Common myeloid progenitor, CD34-positive (primary cell): ENCODE results near the gene PIK3AP1.

Experiments
- CTCF ChIA-PET: fragments of 350-600 bp; sonication (Branson Sonifier 250); formaldehyde crosslinking; loops from one replicate; lab custom pipeline; 2021; ENCODE audit warnings: antibody characterized with exemption; lab: Charles Lee
- POLR2A ChIA-PET: fragments of 350-600 bp; sonication (Branson Sonifier 250); formaldehyde crosslinking; loops from one replicate; lab custom pipeline; 2021; ENCODE audit warnings: antibody characterized with exemption; lab: Charles Lee
- DNase-seq, 3 donors: peaks; one replicate each; pipeline versions ENCODE4 v3.0.0 to v3.0.0-alpha.2; 2013
- H3K27ac ChIP-seq, 2 experiments: 1 replicate in 1 of 2; 2 replicates in 1 of 2; pipeline ENCODE4 v1.7.0; 2013; ENCODE audit warnings: inconsistent platforms in 2 of 2, low read length in 2 of 2, mild to moderate bottlenecking in 2 of 2, low read depth in 1 of 2, moderate library complexity in 1 of 2; ENCODE audit not compliant: severe bottlenecking in 2 of 2, insufficient read depth in 1 of 2, poor library complexity in 1 of 2
- H3K27me3 ChIP-seq, 5 experiments: replicated peaks in 2 of 5; 1 replicate in 3 of 5; 2 replicates in 2 of 5; pipeline versions ENCODE4 v1.6.1 to v1.7.0; 2013; ENCODE audit warnings: low read length in 4 of 5, mild to moderate bottlenecking in 2 of 5, moderate library complexity in 2 of 5, inconsistent platforms in 1 of 5; ENCODE audit not compliant: insufficient read depth in 5 of 5, control insufficient read depth in 4 of 5
- H3K36me3 ChIP-seq, 4 experiments: 1 replicate in 2 of 4; 2 replicates in 2 of 4; pipeline versions ENCODE4 v1.6.1 to v1.7.0; 2013; ENCODE audit warnings: low read length in 3 of 4, control low read depth in 1 of 4, mild to moderate bottlenecking in 1 of 4; ENCODE audit not compliant: control insufficient read depth in 4 of 4, insufficient read depth in 4 of 4
- H3K4me1 ChIP-seq, 4 experiments: 1 replicate in 3 of 4; 2 replicates in 1 of 4; pipeline versions ENCODE4 v1.6.1 to v1.7.1; 2013; ENCODE audit warnings: low read length in 3 of 4, mild to moderate bottlenecking in 3 of 4, control low read depth in 1 of 4, inconsistent platforms in 1 of 4, moderate library complexity in 1 of 4; ENCODE audit not compliant: control insufficient read depth in 4 of 4, insufficient read depth in 4 of 4; ENCODE audit errors: control extremely low read depth in 1 of 4
- H3K4me3 ChIP-seq, 7 experiments: 1 replicate in 4 of 7; 2 replicates in 3 of 7; pipeline versions ENCODE4 v1.5.1 to v1.7.0; 2013; ENCODE audit warnings: mild to moderate bottlenecking in 7 of 7, low read length in 6 of 7, moderate library complexity in 6 of 7, inconsistent platforms in 2 of 7, low read depth in 2 of 7, control low read depth in 1 of 7; ENCODE audit not compliant: insufficient read depth in 4 of 7, control insufficient read depth in 1 of 7; ENCODE audit errors: extremely low read depth in 1 of 7
- H3K9me3 ChIP-seq, 5 experiments: 1 replicate in 4 of 5; 2 replicates in 1 of 5; pipeline versions ENCODE4 v1.6.1 to v1.7.1; 2013; ENCODE audit warnings: low read length in 4 of 5, mild to moderate bottlenecking in 2 of 5, inconsistent platforms in 1 of 5, low read depth in 1 of 5, moderate library complexity in 1 of 5; ENCODE audit not compliant: control insufficient read depth in 4 of 5, insufficient read depth in 2 of 5; ENCODE audit errors: control extremely low read depth in 1 of 5
- whole genome bisulfite sequencing: methylation state at CpG from one replicate; pipeline ENCODE4 v1.1.5; 2013; ENCODE audit not compliant: insufficient coverage; 5-methylcytosine and 5-hydroxymethylcytosine counted together

The PIK3AP1 gene

DNA sequence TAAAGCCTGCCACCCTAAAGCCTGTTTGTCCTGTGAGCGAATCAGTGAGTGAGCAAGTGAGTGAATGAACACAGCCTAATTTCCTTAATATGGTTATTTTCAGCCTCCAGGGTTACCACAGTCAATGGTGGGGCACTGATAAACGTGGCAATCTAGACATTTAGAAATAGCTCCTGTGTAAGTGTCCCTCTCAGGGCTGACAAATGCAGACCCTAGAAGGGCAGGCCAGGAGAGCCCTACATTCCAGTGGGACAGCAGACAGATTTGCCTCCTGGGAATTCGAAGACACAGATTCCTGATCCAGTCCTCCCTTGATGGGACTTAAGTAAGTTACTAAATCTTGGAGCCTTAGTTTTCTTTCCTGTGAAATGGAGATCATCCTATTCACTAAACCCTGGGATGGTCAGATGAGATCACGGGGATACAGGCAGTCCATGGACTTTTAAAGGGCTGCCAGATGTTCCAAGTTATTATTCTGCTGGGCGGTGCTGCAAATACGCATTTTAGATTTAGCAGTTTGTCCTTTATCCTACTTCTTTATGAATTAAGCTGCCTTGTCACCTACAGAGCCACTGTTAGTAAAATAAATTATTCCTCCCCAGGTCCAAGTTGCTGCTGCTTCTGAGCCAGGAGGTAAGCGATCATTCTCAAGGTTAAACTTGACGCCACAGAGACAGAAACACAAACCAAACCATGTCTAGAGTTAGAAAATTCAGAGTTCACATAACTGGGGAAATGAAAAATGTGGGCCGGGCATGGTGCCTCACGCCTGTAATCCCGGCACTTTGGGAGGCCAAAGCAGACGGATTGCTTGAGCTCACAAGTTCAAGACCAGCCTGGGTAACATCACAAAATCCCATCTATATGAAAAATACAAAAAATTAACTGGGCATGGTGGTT is 78.7 kb downstream of the PIK3AP1 start:
- no peak for DNase-seq
- WGBS = 91% methylated on average over 7 of the region's 12 CpGs
- ChIA-PET POLR2A (interaction anchor here (0.6 to 1.4 kb wide), 2 partner anchors 188 to 278 kb away, joined by 3 read pairs; no protein-coding TSS in a partner anchor), CTCF (interaction anchor here (0.5 to 6.2 kb wide), 50 partner anchors 8 to 593 kb away, joined by 3 to 55 read pairs (median 4); partner anchors contain the start of genes LCOR and PIK3AP1)
- Histone ChIP-seq H3K9me3 (peaks cover 0 to 3% (median 0%) of the 10 kb centered on the region in 5 experiments), H3K27me3 (no peaks in the 10 kb centered on the region), H3K36me3 (peaks cover 4 to 65% (median 24%) of the 10 kb centered on the region in 4 experiments), H3K4me3 (no peak overlapping the region), H3K27ac (no peak overlapping the region), H3K4me1 (peaks cover 0 to 14% (median 2%) of the 10 kb centered on the region in 4 experiments)

DNA sequence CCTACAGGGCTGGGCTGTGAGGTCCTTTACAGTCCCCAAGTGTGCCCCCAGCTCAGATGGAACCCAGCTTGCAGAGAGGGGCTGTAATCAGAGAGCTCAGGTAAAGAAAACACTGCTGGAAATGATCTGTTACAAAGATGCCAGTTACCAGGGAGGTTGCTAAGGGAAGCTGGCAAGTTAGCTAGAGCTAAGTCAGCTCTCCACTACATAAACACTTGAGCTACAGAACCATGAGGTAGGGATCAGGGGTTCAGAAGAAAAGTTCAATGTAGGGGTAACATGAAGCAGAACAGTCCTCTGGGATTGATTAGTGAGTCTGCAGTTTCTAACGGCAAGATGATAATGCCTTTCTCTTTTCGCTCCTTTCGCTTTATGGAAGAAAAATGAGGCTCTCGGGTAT is 80.4 kb downstream of the PIK3AP1 start:
- ChIA-PET CTCF (interaction anchor here (0.7 to 6.2 kb wide), 40 partner anchors 11 to 398 kb away, joined by 3 to 55 read pairs (median 4); no protein-coding TSS in a partner anchor), POLR2A (interaction anchor here (0.6 kb wide), 1 partner anchor 13 kb away, joined by 3 read pairs; no protein-coding TSS in a partner anchor)
- 93% methylated on average over 3 of the region's 4 CpGs for WGBS
- Histone ChIP-seq H3K9me3 (peaks cover 0 to 3% (median 0%) of the 10 kb centered on the region in 5 experiments), H3K27ac (no peak overlapping the region), H3K4me3 (no peak overlapping the region), H3K36me3 (peaks cover 4 to 56% (median 18%) of the 10 kb centered on the region in 4 experiments), H3K4me1 (peaks cover 0 to 5% (median 2%) of the 10 kb centered on the region in 4 experiments), H3K27me3 (no peaks in the 10 kb centered on the region)
- no peak for DNase-seq

DNA sequence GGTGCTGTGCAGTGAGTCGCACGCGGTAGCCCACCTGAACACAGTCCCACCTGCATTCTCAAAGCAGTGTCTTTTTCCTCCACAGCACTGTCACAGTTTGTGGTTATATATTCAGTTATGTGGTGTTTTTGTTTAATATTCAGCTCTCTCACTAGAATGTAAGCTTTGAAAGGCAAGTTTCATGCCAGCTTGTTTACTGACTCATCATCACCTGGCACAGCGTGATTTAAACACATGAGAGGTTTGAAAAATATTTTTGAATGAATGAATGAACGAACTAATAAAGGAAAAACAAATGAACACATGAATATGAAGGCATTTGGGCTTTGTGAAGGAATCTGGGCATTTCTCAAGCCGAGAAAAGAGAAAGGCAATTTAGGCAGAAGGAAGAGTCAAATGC is 81.6 kb downstream of the PIK3AP1 start:
- H3K27ac ChIP-seq = no peak overlapping the region
- POLR2A ChIA-PET = no interaction called here

DNA sequence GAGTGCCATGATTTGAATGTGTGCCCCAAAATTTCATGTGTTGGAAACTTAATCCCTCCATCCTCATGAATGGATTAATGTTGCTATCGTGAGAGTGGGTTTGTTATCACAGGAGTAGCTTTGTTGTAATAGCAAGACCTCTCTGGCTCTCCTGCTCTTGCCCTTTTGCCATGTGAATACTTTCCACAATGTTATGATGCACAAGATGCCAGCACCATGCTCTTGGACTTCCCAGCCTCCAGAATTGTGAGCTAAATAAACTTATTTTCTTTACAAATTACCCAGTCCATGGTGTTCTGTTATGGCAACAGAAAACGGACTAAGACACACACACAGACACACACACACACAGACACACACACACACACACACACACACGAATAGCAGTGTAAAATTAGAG is 82.2 kb downstream of the PIK3AP1 start:
- no peak for DNase-seq
- WGBS = 100% methylated on average over 1 of the region's 3 CpGs
- POLR2A ChIA-PET = no interaction called here
- Histone ChIP-seq H3K27ac (no peak overlapping the region), H3K9me3 (peaks cover 0 to 3% (median 0%) of the 10 kb centered on the region in 5 experiments), H3K4me3 (no peak overlapping the region), H3K4me1 (peaks cover 0 to 5% (median 2%) of the 10 kb centered on the region in 4 experiments), H3K27me3 (no peaks in the 10 kb centered on the region), H3K36me3 (peaks cover 6 to 57% (median 18%) of the 10 kb centered on the region in 4 experiments)
- CTCF ChIA-PET = interaction anchor here (1.0 to 6.2 kb wide), 4 partner anchors 13 to 304 kb away, joined by 3 to 55 read pairs (median 20); no protein-coding TSS in a partner anchor

More for the DNA sequence above, 81.6 kb downstream of the PIK3AP1 start:
- Histone ChIP-seq H3K4me3 (no peak overlapping the region), H3K27me3 (no peaks in the 10 kb centered on the region), H3K36me3 (peaks cover 10 to 61% (median 21%) of the 10 kb centered on the region in 4 experiments), H3K4me1 (peaks cover 0 to 5% (median 2%) of the 10 kb centered on the region in 4 experiments), H3K9me3 (peaks cover 0 to 3% (median 0%) of the 10 kb centered on the region in 5 experiments)
- DNase-seq = no peak
- CTCF ChIA-PET = interaction anchor here (1.0 to 6.2 kb wide), 8 partner anchors 12 to 304 kb away, joined by 3 to 55 read pairs (median 7); no protein-coding TSS in a partner anchor
- 100% methylated on average over 2 of the region's 6 CpGs for WGBS

DNA sequence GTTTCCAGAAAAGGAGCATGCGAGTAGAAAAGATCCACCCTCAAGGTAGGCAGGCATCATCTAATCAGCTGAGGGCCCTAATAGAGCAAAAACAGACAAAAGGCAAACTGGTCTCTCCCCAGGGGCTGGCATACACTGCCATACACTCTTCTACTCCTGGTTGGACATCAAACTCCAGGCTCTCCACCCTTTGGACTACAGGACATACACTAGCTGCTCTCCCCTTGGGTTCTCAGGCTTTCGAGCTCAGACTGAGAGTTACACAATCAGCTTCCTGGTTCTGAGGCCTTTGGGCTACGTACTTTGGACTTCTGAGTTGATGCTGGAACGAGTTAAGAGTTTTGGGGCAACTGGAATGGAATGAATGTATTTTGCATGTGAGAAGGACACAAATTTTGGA is 82.6 kb downstream of the PIK3AP1 start:
- Histone ChIP-seq H3K36me3 (peaks cover 6 to 56% (median 18%) of the 10 kb centered on the region in 4 experiments), H3K27me3 (no peaks in the 10 kb centered on the region), H3K4me1 (peaks cover 0 to 5% (median 2%) of the 10 kb centered on the region in 4 experiments), H3K9me3 (peaks cover 0 to 3% (median 0%) of the 10 kb centered on the region in 5 experiments), H3K4me3 (no peak overlapping the region), H3K27ac (no peak overlapping the region)
- POLR2A ChIA-PET = no interaction called here
- no peak for DNase-seq
- CTCF ChIA-PET = interaction anchor here (1.0 to 6.2 kb wide), 5 partner anchors 11 to 191 kb away, joined by 3 to 55 read pairs (median 3); no protein-coding TSS in a partner anchor
- 96% methylated on average over 4 of the region's 4 CpGs for WGBS

DNA sequence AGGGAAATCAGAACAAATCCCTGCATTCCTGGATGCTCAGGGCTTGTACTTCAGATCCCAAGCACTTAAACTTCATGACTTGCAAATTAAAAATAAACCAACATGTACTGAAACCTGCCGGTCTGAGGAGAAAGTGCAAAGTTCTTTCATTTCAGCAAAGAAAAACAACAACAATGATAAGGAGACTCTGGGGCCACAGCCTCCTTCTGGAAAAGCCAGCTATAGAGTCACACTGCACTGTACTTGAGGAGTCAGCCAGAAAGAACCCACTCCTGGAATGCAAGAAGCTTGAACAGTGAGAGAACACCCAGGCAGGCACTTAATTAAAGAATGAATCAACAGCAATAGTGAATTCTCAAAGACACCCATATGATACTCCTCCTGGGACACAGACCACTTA is 83.8 kb downstream of the PIK3AP1 start:
- H3K9me3 ChIP-seq = peaks cover 0 to 3% (median 0%) of the 10 kb centered on the region in 5 experiments
- H3K27me3 ChIP-seq = no peaks in the 10 kb centered on the region
- CTCF ChIA-PET = interaction anchor here (0.7 to 1.2 kb wide), 4 partner anchors 10 to 405 kb away, joined by 3 read pairs; no protein-coding TSS in a partner anchor
- POLR2A ChIA-PET = no interaction called here
- H3K4me3 ChIP-seq = no peak overlapping the region
- peaks cover 6 to 53% (median 18%) of the 10 kb centered on the region in 4 experiments for H3K36me3 ChIP-seq
- H3K4me1 ChIP-seq = peaks cover 0 to 5% (median 2%) of the 10 kb centered on the region in 4 experiments
- WGBS = 100% methylated on average over 1 of the region's 1 CpG
- no peak overlapping the region for H3K27ac ChIP-seq
- DNase-seq = no peak
